SK-N-SH (cell line): ENCODE results near the gene MYO5C. TPM values are rescaled to one million over a fixed set of nuclear protein-coding genes. Genes with fewer than 3 reads are reported as not detected.
"Not testable (repeated sequence)": the region's sequence is repeated elsewhere in the genome, so short reads cannot be mapped to it uniquely, and the experiment has no call there.

Source experiments
- CTCF ChIA-PET: fragments of 300-600, 350-600 bp; formaldehyde crosslinking; extraction: SDS; loops from one replicate; lab custom pipeline; 2021; lab: Yijun Ruan, JAX
- POLR2A ChIA-PET: fragments of 350-600 bp; sonication (Branson Sonifier 250); formaldehyde crosslinking; extraction: SDS; loops from one replicate; lab custom pipeline; 2020; ENCODE audit warnings: antibody characterized with exemption, inconsistent platforms; lab: Yijun Ruan, JAX
- DNase-seq: peaks from one replicate; pipeline ENCODE4 v3.0.0; 2012
- H2AFZ ChIP-seq: fragments of 200-600 bp; sonication (generic); 2 replicates; pipeline ENCODE4 v1.8.1; 2016; ENCODE audit warnings: antibody characterized with exemption, mild to moderate bottlenecking, low read depth
- H3F3A ChIP-seq: fragments of 200-600 bp; sonication (generic); replicated peaks from 2 replicates; pipeline ENCODE3; 2016; ENCODE audit warnings: antibody characterized with exemption, mild to moderate bottlenecking; ENCODE audit not compliant: insufficient read depth
- H3K27ac ChIP-seq, 2 experiments: fragments of 200-500 bp in 1 of 2; fragments of 200-600 bp in 1 of 2; sonication (Bioruptor generic) in 1 of 2; sonication (generic), shearing (Covaris generic) in 1 of 2; 2 replicates each; pipeline versions ENCODE4 v1.5.1 to v1.6.1; 2014 to 2016; ENCODE audit warnings: low read depth in 2 of 2, inconsistent platforms in 1 of 2, low read length in 1 of 2, mild to moderate bottlenecking in 1 of 2, mixed read lengths in 1 of 2
- H3K27me3 ChIP-seq: fragments of 200-600 bp; sonication (generic), shearing (Covaris generic); 2 replicates; pipeline ENCODE4 v1.6.1; 2016; ENCODE audit warnings: mixed run types; ENCODE audit not compliant: insufficient read depth
- H3K36me3 ChIP-seq, 2 experiments: fragments of 200-500 bp in 1 of 2; fragments of 200-600 bp in 1 of 2; sonication (Bioruptor generic) in 1 of 2; sonication (generic) in 1 of 2; replicated peaks in 1 of 2; 2 replicates each; pipeline versions ENCODE3 to v1.5.1; 2014 to 2016; ENCODE audit warnings: low read length in 1 of 2, mild to moderate bottlenecking in 1 of 2; ENCODE audit not compliant: insufficient read depth in 2 of 2, control insufficient read depth in 1 of 2
- H3K4me1 ChIP-seq, 2 experiments: fragments of 200-500 bp in 1 of 2; fragments of 200-600 bp in 1 of 2; sonication (Bioruptor generic) in 1 of 2; sonication (generic), shearing (Covaris generic) in 1 of 2; 2 replicates each; pipeline versions ENCODE4 v1.5.1 to v1.6.1; 2014 to 2016; ENCODE audit warnings: low read depth in 1 of 2, low read length in 1 of 2, mixed run types in 1 of 2; ENCODE audit not compliant: insufficient read depth in 2 of 2, control insufficient read depth in 1 of 2
- H3K4me2 ChIP-seq: fragments of 200-600 bp; sonication (generic), shearing (Covaris generic); 2 replicates; pipeline ENCODE4 v1.6.1; 2017; ENCODE audit warnings: mixed run types
- H3K4me3 ChIP-seq, 2 experiments: fragments of 200-500 bp in 1 of 2; fragments of 200-600 bp in 1 of 2; sonication (Bioruptor generic) in 1 of 2; sonication (generic), shearing (Covaris generic) in 1 of 2; 2 replicates each; pipeline versions ENCODE4 v1.5.1 to v1.8.1; 2014 to 2016; ENCODE audit warnings: low read depth in 2 of 2, inconsistent platforms in 1 of 2, low read length in 1 of 2, mild to moderate bottlenecking in 1 of 2, mixed read lengths in 1 of 2, moderate library complexity in 1 of 2
- H3K79me2 ChIP-seq: fragments of 200-600 bp; sonication (generic); 2 replicates; pipeline ENCODE4 v1.8.1; 2017; ENCODE audit warnings: mild to moderate bottlenecking; ENCODE audit not compliant: insufficient read depth
- H3K9ac ChIP-seq: fragments of 200-600 bp; sonication (generic); 2 replicates; pipeline ENCODE4 v1.6.1; 2017; ENCODE audit warnings: mixed run types
- H3K9me2 ChIP-seq: fragments of 200-600 bp; sonication (generic); 2 replicates; pipeline ENCODE4 v1.6.1; 2017; ENCODE audit warnings: mixed run types
- H3K9me3 ChIP-seq: fragments of 200-600 bp; sonication (generic); 2 replicates; pipeline ENCODE4 v1.6.1; 2017; ENCODE audit warnings: mixed run types, mild to moderate bottlenecking, moderate library complexity
- H4K20me1 ChIP-seq: fragments of 200-600 bp; sonication (generic); 2 replicates; pipeline ENCODE4 v1.6.1; 2017; ENCODE audit warnings: mild to moderate bottlenecking, mixed run types; ENCODE audit not compliant: insufficient read depth
- ELF1 ChIP-seq: IDR thresholded peaks from 2 replicates; pipeline ENCODE4 v1.4.0; 2012
- JUND ChIP-seq: IDR thresholded peaks from 2 replicates; pipeline ENCODE4 v1.4.0; 2012
- MXI1 ChIP-seq: IDR thresholded peaks from 2 replicates; pipeline ENCODE4 v1.6.1; 2012; ENCODE audit warnings: mild to moderate bottlenecking, low read depth, low read length, improper control_type of control experiment
- RCOR1 ChIP-seq: fragments of 150-350 bp; IDR thresholded peaks from 2 replicates; pipeline ENCODE4 v1.6.1; 2017; ENCODE audit warnings: antibody characterized with exemption, low read length
- REST ChIP-seq: IDR thresholded peaks from 2 replicates; pipeline ENCODE4 v1.6.1; 2012; ENCODE audit warnings: mild to moderate bottlenecking, low read depth, low read length, moderate library complexity
- RFX5 ChIP-seq: IDR thresholded peaks from 2 replicates; pipeline ENCODE4 v1.6.1; 2012; ENCODE audit warnings: mild to moderate bottlenecking, improper control_type of control experiment, low read length
- SIN3A ChIP-seq: IDR thresholded peaks from 2 replicates; pipeline ENCODE4 v1.6.1; 2012; ENCODE audit warnings: low read depth, mild to moderate bottlenecking, low read length, moderate library complexity, borderline replicate concordance
- WGBS: methylation state at CpG from one replicate; pipeline ENCODE4 v1.1.6; 2017; ENCODE audit warnings: low lambda C conversion rate; 5-methylcytosine and 5-hydroxymethylcytosine counted together
- polyA plus RNA-seq, 3 experiments: library from polyadenylated mRNA; depleted of rRNA; stranded (reverse); fragments of >200 nt; gene quantifications; 2 replicates each; pipeline ENCODE4 v1.2.3, GENCODE V29; 2012

MYO5C gene
- polyA plus RNA-seq, 1 of the 3 experiments (the other 2 are of a cell fraction), result 0.99 TPM

- CTCF ChIA-PET, result interaction anchor here (1.1 to 5.6 kb wide), 3 partner anchors 12 to 17 kb away, joined by 3 to 37 read pairs (median 3); no protein-coding TSS in a partner anchor
- Histone ChIP-seq H3K36me3 (no peaks in the 10 kb centered on the region), H2AFZ (no peak overlapping the region), H3K9me3 (no peaks in the 10 kb centered on the region), H3K4me2 (no peak overlapping the region), H3F3A (no peaks in the 10 kb centered on the region), H3K9ac (no peak overlapping the region), H3K9me2 (no peaks in the 10 kb centered on the region), H4K20me1 (no peaks in the 10 kb centered on the region), H3K27me3 (no peaks in the 10 kb centered on the region), H3K4me3 (no peak overlapping the region), H3K4me1 (no peaks in the 10 kb centered on the region), H3K27ac (no peak overlapping the region), H3K79me2 (no peaks in the 10 kb centered on the region)
- 88% methylated on average over 3 of the region's 3 CpGs for WGBS
- TF ChIP-seq JUND (no peak), ELF1 (no peak), MXI1 (no peak), RCOR1 (no peak)
- DNase-seq, result no peak
- POLR2A ChIA-PET, result no interaction called here
Measured at GRCh38 chr15:52240166-52240565, 55.4 kb downstream of the MYO5C start.

- H3K9me3 ChIP-seq, H4K20me1 ChIP-seq, H3K4me1 ChIP-seq, H3F3A ChIP-seq, H3K79me2 ChIP-seq, POLR2A ChIA-PET, H3K27me3 ChIP-seq, H3K27ac ChIP-seq, H3K9me2 ChIP-seq, H2AFZ ChIP-seq, H3K9ac ChIP-seq, DNase-seq, H3K4me2 ChIP-seq, H3K36me3 ChIP-seq, H3K4me3 ChIP-seq: not testable (repeated sequence)
- CTCF ChIA-PET, result interaction anchor here (1.3 to 5.6 kb wide), 2 partner anchors 11 to 18 kb away, joined by 3 to 37 read pairs; no protein-coding TSS in a partner anchor
- WGBS, result 96% methylated on average over 13 of the region's 13 CpGs
Measured at GRCh38 chr15:52238989-52239525, 56.5 kb downstream of the MYO5C start.

- no peak overlapping the region for H2AFZ ChIP-seq
- no peaks in the 10 kb centered on the region for H3K9me3 ChIP-seq
- H3F3A ChIP-seq, result no peaks in the 10 kb centered on the region
- POLR2A ChIA-PET, result no interaction called here
- no peak for TF ChIP-seq SIN3A
- TF ChIP-seq REST, result no peak
- TF ChIP-seq RFX5, result no peak
- no peak for TF ChIP-seq MXI1
- no peak overlapping the region for H3K9ac ChIP-seq
- no peaks in the 10 kb centered on the region for H3K36me3 ChIP-seq
- H3K9me2 ChIP-seq, result no peaks in the 10 kb centered on the region
- no peaks in the 10 kb centered on the region for H4K20me1 ChIP-seq
- 96% methylated on average over 3 of the region's 3 CpGs for WGBS
- H3K79me2 ChIP-seq, result no peaks in the 10 kb centered on the region
- peaks cover 0 to 2% of the 10 kb centered on the region in 2 experiments; a peak in 1 of 4 replicates for H3K4me1 ChIP-seq
- H3K27ac ChIP-seq, result no peak overlapping the region
- no peaks in the 10 kb centered on the region for H3K27me3 ChIP-seq
- no peak for DNase-seq
- CTCF ChIA-PET, result interaction anchor here (5.6 kb wide), 1 partner anchor 10 kb away, joined by 37 read pairs; no protein-coding TSS in a partner anchor
- no peak overlapping the region for H3K4me2 ChIP-seq
- H3K4me3 ChIP-seq, result no peak overlapping the region
Measured at GRCh38 chr15:52238149-52238548, 57.5 kb downstream of the MYO5C start.
